Measurements from ENCODE around the gene TXNL4A. TPM values are rescaled to one million over a fixed set of nuclear protein-coding genes. Genes with fewer than 3 reads are reported as not detected.

The TXNL4A gene
- total RNA-seq, 1 experiment from 2014 or later, result 75.9 TPM

DNA sequence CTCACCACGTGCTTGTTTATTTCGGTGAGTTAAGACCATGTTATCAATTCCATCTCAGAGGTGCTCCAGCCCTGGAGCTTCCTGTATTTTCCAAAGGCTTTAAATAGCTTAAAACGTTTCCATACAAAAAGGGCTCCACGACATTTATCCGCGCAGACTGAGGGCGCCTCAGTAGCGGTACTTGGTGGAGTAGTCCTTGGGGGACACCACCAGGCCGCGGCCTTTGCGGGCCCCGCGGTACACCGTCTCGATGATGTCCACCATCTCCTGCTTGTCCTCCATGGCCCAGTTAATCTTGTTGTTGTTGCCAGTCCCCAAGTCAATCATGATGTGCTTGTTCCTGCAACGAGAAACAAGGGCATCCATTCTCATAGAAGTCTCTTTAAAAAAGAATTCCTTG lies 14.8 kb downstream of the TXNL4A start:
- CTCF ChIA-PET, result no interaction called here
- no peaks in the 10 kb centered on the region for H3K9me3 Mint-ChIP-seq (ENCODE audit: low read depth, unreplicated experiment)
- no peak overlapping the region for H3K27ac Mint-ChIP-seq (ENCODE audit: unreplicated experiment)
- H3K4me3 Mint-ChIP-seq (ENCODE audit: low read depth, unreplicated experiment), result no peak overlapping the region
- no peak for DNase-seq
- intact Hi-C loops (cut with micrococcal nuclease; ENCODE audit: unreplicated experiment), result no loop called here
- no peaks in the 10 kb centered on the region for H3K4me1 Mint-ChIP-seq (ENCODE audit: low read depth, unreplicated experiment)
- no TSS peak for BruUV-seq (replicated peaks)
- no peaks in the 10 kb centered on the region for H3K27me3 Mint-ChIP-seq (ENCODE audit: unreplicated experiment)
- TF ChIP-seq, protein P1, sequence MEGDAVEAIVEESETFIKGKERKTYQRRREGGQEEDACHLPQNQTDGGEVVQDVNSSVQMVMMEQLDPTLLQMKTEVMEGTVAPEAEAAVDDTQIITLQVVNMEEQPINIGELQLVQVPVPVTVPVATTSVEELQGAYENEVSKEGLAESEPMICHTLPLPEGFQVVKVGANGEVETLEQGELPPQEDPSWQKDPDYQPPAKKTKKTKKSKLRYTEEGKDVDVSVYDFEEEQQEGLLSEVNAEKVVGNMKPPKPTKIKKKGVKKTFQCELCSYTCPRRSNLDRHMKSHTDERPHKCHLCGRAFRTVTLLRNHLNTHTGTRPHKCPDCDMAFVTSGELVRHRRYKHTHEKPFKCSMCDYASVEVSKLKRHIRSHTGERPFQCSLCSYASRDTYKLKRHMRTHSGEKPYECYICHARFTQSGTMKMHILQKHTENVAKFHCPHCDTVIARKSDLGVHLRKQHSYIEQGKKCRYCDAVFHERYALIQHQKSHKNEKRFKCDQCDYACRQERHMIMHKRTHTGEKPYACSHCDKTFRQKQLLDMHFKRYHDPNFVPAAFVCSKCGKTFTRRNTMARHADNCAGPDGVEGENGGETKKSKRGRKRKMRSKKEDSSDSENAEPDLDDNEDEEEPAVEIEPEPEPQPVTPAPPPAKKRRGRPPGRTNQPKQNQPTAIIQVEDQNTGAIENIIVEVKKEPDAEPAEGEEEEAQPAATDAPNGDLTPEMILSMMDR (IDR thresholded peaks at IDR 0.05; ENCODE audit: unreplicated experiment), result no peak
- peaks cover 29% of the 10 kb centered on the region for H3K36me3 Mint-ChIP-seq (ENCODE audit: insufficient read depth, unreplicated experiment)

DNA sequence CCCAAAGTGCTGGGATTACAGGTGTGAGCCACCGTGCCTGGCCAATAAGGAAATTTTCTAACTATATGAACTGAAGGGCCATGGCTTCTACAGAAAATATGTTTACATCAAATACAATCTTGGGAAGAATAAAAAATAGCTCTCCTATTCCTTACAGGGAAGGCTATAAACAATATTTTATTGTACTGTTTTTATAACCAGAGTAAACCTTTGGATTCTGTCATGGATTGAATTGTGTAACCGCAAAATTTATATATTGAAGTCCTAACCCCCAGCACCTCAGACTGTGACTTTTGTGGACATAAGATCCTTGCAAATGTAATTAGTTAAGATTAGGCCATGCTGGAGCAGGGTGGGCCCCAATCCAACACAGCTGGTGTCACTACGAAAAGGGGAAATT lies 15.6 kb downstream of the TXNL4A start:
- Mint-ChIP-seq H3K9me3 (ENCODE audit: low read depth, unreplicated experiment) (no peaks in the 10 kb centered on the region), H3K27ac (ENCODE audit: unreplicated experiment) (no peak overlapping the region), H3K4me1 (ENCODE audit: low read depth, unreplicated experiment) (no peaks in the 10 kb centered on the region), H3K4me3 (ENCODE audit: low read depth, unreplicated experiment) (no peak overlapping the region), H3K27me3 (ENCODE audit: unreplicated experiment) (no peaks in the 10 kb centered on the region), H3K36me3 (ENCODE audit: insufficient read depth, unreplicated experiment) (peaks cover 31% of the 10 kb centered on the region)
- BruUV-seq (replicated peaks), result no TSS peak
- CTCF ChIA-PET, result no interaction called here
- intact Hi-C loops (cut with micrococcal nuclease; ENCODE audit: unreplicated experiment), result no loop called here
- TF ChIP-seq, protein P1 (IDR thresholded peaks at IDR 0.05; ENCODE audit: unreplicated experiment), result no peak
- DNase-seq, result no peak

DNA sequence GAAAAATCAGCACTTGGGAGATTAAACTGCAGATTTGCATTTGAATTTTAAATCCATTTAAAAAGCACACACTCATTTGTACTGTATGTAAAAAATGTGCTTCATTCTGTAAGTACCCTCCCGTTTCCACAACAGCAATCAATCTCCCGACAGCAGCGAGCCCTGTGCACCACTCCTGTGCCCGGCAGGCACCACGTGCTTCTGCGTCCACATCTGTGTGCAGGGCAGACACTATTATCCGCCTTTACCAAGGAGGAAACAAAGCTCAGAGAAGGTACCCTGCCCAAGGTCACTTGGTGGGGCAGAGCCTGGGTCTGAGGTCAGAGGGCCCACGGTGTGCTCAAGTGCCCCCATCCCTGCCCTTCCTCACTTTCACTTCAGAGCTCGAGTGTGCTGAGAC lies 16.4 kb downstream of the TXNL4A start:
- Mint-ChIP-seq H3K9me3 (ENCODE audit: low read depth, unreplicated experiment) (no peaks in the 10 kb centered on the region), H3K27ac (ENCODE audit: unreplicated experiment) (no peak overlapping the region), H3K36me3 (ENCODE audit: insufficient read depth, unreplicated experiment) (peaks cover 38% of the 10 kb centered on the region), H3K4me1 (ENCODE audit: low read depth, unreplicated experiment) (no peaks in the 10 kb centered on the region), H3K4me3 (ENCODE audit: low read depth, unreplicated experiment) (no peak overlapping the region), H3K27me3 (ENCODE audit: unreplicated experiment) (no peaks in the 10 kb centered on the region)
- no peak for DNase-seq
- CTCF ChIA-PET, result no interaction called here
- intact Hi-C loops (cut with micrococcal nuclease; ENCODE audit: unreplicated experiment), result no loop called here
- TF ChIP-seq, protein P1 (IDR thresholded peaks at IDR 0.05; ENCODE audit: unreplicated experiment), result no peak
- no TSS peak for BruUV-seq (replicated peaks)

DNA sequence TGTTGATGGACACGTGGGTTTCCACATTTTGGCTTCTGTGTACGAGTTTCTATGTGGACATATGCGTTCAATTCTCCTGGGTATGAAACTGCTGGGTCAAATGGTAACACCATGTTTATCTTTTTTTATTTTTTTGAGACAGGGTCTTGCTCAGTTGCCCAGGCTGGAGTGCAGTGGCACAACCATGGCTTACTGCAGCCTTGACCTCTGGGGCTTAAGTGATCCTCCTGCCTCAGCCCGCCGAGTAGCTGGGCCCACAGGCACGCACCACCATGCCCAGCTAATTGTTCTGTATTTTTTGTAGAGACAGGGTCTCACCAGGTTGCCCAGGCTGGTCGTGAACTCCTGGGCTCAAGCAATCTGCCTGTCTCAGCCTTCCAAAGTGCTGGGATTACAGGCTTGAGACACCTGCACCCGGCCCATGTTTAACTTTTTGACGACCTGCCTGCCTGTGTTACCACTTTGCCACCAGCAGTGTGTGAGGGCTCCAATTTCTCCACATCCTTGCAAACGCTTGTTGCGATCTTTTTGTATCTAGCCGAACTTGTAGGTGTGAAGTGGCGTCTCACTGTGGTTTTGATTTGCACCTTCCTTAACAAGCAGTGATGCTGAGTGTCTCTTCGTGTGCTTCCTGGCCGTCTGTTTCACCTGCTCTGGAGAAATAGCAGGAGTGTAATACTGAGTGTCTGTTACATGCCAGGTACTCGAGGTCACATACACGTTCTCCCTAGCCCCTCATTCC lies 17.0 kb downstream of the TXNL4A start:
- H3K36me3 Mint-ChIP-seq (ENCODE audit: insufficient read depth, unreplicated experiment), result peaks cover 40% of the 10 kb centered on the region
- H3K4me3 Mint-ChIP-seq (ENCODE audit: low read depth, unreplicated experiment), result no peak overlapping the region
- DNase-seq, result no peak
- H3K27me3 Mint-ChIP-seq (ENCODE audit: unreplicated experiment), result no peaks in the 10 kb centered on the region
- TF ChIP-seq, protein P1 (IDR thresholded peaks at IDR 0.05; ENCODE audit: unreplicated experiment), result no peak
- no peak overlapping the region for H3K27ac Mint-ChIP-seq (ENCODE audit: unreplicated experiment)
- no peaks in the 10 kb centered on the region for H3K4me1 Mint-ChIP-seq (ENCODE audit: low read depth, unreplicated experiment)
- no TSS peak for BruUV-seq (replicated peaks)
- CTCF ChIA-PET, result no interaction called here
- no peaks in the 10 kb centered on the region for H3K9me3 Mint-ChIP-seq (ENCODE audit: low read depth, unreplicated experiment)
- intact Hi-C loops (cut with micrococcal nuclease; ENCODE audit: unreplicated experiment), result no loop called here
